Activated CD4-positive, alpha-beta T cell treated with anti-CD3 and anti-CD28 coated beads, Interleukin-2, amount 10 ng/mL, durations not matched to agents 24 days and 14 days (primary cell): Measurements from ENCODE around the gene ATG5. TPM values are rescaled to one million over a fixed set of nuclear protein-coding genes. Genes with fewer than 3 reads are reported as not detected.

Source experiments
- DNase-seq: peaks from one replicate; pipeline ENCODE4 v3.0.0; 2022
- H3K27ac Mint-ChIP-seq: one replicate; pipeline ENCODE4 v1.8.0; 2022; ENCODE audit warnings: mild to moderate bottlenecking, mixed read lengths
- H3K27me3 Mint-ChIP-seq: one replicate; pipeline ENCODE4 v1.8.0; 2022; ENCODE audit warnings: mixed read lengths
- H3K36me3 Mint-ChIP-seq: one replicate; pipeline ENCODE4 v1.8.0; 2022; ENCODE audit warnings: low read depth, mild to moderate bottlenecking, mixed read lengths
- H3K4me1 Mint-ChIP-seq: one replicate; pipeline ENCODE4 v1.8.0; 2021; ENCODE audit warnings: mixed read lengths
- H3K4me3 Mint-ChIP-seq: one replicate; pipeline ENCODE4 v1.8.0; 2022; ENCODE audit warnings: mild to moderate bottlenecking, moderate library complexity, mixed read lengths
- H3K9me3 Mint-ChIP-seq: one replicate; pipeline ENCODE4 v1.8.0; 2021; ENCODE audit warnings: mixed read lengths
- intact Hi-C: fragments of 100-400 bp; cut with micrococcal nuclease; formaldehyde crosslinking; loops from one replicate; pipeline ENCODE4 v1.15.1; 2023
- total RNA-seq: library from RNA; stranded (reverse); gene quantifications from 2 replicates; pipeline ENCODE4 v1.2.3, GENCODE V29; 2022

ATG5 gene
- total RNA-seq, 1 donor from 2014 or later: 29.5 TPM

- Mint-ChIP-seq H3K4me1 (peaks cover 26% of the 10 kb centered on the region), H3K27ac (no peak overlapping the region)
- intact Hi-C loops: no loop called here
These were observed 189.5 kb downstream of the ATG5 start for GRCh38 chr6:106135911-106136571.

GRCh38 chr6:106134906-106135634 lies 190.5 kb downstream of the ATG5 start:
- no peak overlapping the region for H3K27ac Mint-ChIP-seq
- no peaks in the 10 kb centered on the region for H3K36me3 Mint-ChIP-seq
- DNase-seq: no peak
- peaks cover 22% of the 10 kb centered on the region for H3K4me1 Mint-ChIP-seq
- H3K9me3 Mint-ChIP-seq: no peaks in the 10 kb centered on the region
- intact Hi-C loops: no loop called here
- H3K27me3 Mint-ChIP-seq: no peaks in the 10 kb centered on the region
- H3K4me3 Mint-ChIP-seq: no peak overlapping the region

More at GRCh38 chr6:106135911-106136571, 189.5 kb downstream of the ATG5 start:
- Mint-ChIP-seq H3K27me3 (no peaks in the 10 kb centered on the region), H3K4me3 (no peak overlapping the region), H3K9me3 (no peaks in the 10 kb centered on the region), H3K36me3 (no peaks in the 10 kb centered on the region)
- no peak for DNase-seq

Other genes starting within 250 kb of the ATG5 start
- gene PRDM1, start 239.4 kb downstream of the ATG5 start, total RNA-seq: 35.9 and 37.4 TPM in 2 replicates
- 9.3 and 10.0 TPM in 2 replicates for gene CRYBG1, start 35.0 kb upstream of the ATG5 start, total RNA-seq